GM08714 (cell line): ENCODE results near the gene NETO2.
"Not testable (repeated sequence)": the region's sequence is repeated elsewhere in the genome, so short reads cannot be mapped to it uniquely, and the experiment has no call there.

Source experiments
- H3K4me3 ChIP-seq: fragments of 200-500 bp; sonication (Bioruptor generic); 2 replicates; pipeline ENCODE4 v1.5.1; 2014; ENCODE audit warnings: mild to moderate bottlenecking, low read length, inconsistent platforms
- ZNF274 ChIP-seq: IDR thresholded peaks from 2 replicates; pipeline ENCODE4 v1.6.1; 2012; ENCODE audit warnings: mild to moderate bottlenecking, low read depth, low read length

The NETO2 gene

DNA sequence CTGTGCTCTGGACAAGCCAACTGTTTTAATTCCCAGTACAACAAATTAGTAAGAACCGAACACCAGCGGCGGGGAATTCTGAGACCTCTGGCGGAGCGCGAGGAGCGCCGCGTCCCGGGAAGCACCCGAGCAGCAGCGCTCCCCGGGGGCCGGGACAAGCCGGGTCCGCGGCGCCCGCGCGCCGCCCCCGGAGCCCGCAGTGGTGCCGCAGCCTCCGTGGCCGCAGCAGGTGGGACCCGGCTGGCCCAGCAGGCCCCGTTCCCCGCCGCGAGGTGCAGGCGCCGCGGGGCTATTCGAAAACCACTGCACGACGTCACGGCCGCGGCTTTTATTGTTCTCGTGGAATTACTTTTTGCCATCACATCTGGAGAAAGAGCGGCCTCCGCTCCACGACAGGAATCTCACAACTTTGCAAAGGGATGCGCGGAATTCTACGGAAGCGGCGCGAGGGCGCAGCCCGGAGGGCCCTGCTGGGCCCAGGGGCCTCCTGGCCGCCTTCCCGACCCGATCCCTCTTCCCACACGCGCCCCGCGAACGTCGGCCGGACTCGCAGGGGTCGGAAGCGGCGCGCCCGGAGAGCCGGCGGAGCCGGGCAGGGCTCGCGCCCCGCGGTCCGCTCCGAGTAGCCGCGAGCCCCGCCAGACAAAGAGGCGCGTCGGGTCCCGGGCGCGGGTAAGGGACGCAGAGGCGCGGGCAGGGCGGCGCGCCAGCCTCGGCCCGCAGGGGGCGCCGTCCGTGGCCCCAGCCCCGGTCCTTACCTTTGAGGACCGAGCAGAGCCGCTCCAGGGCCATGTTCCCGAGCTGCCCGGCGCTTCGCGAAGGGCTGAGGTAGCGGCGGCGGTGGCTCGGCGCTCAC, 696 bp downstream of the NETO2 start:
- H3K4me3 ChIP-seq: peak overlapping the region; percentile 94
- TF ChIP-seq ZNF274: no peak

GRCh38 chr16:47142486-47142820, 1.3 kb downstream of the NETO2 start:
- no peak for TF ChIP-seq ZNF274
- H3K4me3 ChIP-seq: peak overlapping the region; percentile 94

DNA sequence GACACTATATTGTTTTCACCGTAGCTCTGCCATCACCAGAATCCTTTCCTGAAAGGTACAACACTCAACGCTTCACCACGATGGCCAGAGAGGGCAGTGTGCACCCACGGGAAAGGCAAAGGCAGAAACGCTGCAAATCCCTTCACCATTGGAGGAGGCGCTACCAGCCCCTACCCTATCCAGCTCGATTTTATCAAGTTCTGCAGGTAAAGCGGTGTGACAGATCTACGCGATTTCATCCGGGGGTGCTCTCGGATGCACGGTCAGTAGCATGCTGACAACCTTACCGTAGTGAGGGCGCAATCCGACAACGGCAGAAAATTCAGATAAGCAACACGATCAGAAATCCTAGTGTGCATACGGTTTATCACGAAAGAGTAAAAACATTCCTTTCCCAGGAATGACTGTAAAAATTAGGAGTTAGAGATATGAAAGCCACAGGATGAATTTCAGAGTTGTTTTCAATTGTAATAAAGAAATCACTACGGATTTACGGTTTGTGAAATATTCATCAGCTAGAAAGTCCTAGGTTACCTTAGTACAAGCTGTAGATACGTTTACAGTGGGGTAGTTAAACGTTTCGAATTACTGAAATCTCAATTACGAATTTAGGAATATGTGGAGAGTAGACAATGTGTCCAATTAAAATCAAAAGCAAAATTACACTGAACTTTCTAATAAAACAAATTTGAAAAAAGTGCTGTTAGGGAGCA, 1.8 kb downstream of the NETO2 start:
- no peak for TF ChIP-seq ZNF274
- peak overlapping the region; percentile 94 for H3K4me3 ChIP-seq

DNA sequence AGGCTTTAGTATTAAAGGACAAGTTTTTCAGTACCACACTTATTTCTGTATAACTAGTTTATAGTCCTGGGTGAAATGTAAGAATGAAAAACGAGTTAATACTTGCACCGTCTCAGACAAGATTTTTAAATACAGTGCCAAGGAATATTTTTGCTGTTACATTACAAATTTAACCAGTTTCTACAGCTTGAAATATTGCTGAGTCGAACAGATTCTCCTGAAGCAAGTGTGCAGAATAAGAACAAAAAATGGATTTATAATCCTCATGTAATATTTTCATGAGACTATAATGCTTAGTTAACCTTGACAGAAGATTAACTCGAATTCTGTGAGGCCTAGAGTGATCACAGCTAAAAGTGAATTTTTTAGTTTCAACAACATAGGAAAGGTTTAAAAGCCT, 3.1 kb downstream of the NETO2 start:
- TF ChIP-seq ZNF274: no peak
- no peak overlapping the region for H3K4me3 ChIP-seq

DNA sequence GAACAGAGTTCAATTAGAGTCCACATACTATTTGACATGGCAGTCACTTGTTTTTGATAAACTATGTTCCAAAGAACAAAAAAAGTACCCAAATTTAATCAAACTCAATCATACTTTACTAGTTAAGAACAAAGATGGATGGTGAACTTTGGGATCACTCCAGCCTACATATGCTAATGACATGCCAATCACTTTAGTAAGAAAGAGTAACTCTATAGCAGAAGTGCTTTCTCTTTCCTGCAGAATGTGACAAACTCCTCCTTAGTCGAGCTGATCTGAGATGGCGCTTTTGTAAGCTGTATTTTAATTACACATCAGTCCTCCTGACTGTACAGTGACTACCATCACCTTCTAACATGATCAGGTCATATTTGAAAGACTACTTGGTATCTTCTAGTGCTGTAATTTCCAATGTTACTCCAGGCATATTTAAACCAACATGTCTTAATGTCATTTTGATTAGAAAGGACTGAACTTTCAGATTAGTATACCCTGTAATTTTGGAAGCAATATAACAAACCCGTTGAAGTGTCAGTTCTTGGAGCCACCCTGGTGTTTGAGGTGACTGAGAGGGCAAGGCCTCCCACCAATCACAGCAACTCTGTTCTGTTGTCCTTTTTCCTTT, 4.1 kb downstream of the NETO2 start:
- TF ChIP-seq ZNF274: no peak
- no peak overlapping the region for H3K4me3 ChIP-seq

GRCh38 chr16:47137925-47138324, 5.8 kb downstream of the NETO2 start:
- H3K4me3 ChIP-seq: not testable (repeated sequence)

DNA sequence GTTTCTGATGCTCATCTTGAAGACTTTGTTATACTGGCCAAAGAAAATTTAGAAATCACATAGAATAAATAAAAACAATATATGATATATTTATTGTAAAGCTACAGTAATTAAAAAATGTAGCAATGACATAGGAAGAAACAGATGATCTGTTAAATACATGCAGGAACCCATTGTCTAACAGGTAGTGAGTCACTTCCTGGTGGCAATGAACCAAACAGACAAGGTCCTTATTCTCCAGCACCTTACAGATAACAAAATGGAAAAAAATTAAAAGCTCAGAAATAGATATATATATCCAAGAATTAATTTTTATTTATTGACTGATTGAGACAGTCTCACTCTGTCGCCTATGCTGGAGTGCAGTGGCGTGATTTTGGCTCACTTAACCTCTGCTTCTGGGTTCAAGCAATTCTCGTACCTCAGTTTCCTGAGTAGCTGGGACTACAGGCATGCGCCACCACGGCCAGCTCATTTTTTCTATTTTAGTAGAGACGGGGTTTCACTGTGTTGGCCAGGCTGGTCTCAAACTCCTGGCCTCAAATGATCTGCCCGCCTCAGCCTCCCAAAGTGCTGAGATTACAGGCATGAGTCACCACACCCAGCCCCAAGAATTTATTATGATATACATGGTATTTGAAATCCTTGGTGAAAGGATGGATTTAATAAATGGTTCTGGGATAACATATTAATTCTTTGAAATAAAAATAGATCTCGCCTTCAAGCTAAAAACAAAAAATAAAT, 7.5 kb downstream of the NETO2 start:
- no peak overlapping the region for H3K4me3 ChIP-seq
- no peak for TF ChIP-seq ZNF274

- no peak overlapping the region for H3K4me3 ChIP-seq
- no peak for TF ChIP-seq ZNF274
Measured at GRCh38 chr16:47134550-47134949, 9.2 kb downstream of the NETO2 start.

DNA sequence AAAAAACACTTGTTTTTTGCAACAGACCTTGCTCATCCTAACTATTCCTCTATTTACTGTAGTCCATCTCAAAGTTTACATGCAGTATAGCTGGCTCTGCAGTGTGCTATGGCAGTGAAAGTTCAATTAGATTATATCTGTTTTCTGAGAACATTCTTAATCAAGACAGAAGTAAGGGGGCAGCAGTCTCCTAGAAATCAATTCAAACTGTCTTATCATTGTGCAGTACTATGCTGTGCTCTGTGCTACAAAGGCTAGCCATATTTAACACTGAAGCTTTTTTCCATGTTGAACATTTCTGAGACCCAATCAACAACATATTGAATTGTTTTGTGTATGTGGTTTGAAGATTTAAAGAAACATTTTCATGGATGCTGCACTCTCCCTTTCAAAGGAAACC, 11.4 kb downstream of the NETO2 start:
- H3K4me3 ChIP-seq: no peak overlapping the region
- no peak for TF ChIP-seq ZNF274

DNA sequence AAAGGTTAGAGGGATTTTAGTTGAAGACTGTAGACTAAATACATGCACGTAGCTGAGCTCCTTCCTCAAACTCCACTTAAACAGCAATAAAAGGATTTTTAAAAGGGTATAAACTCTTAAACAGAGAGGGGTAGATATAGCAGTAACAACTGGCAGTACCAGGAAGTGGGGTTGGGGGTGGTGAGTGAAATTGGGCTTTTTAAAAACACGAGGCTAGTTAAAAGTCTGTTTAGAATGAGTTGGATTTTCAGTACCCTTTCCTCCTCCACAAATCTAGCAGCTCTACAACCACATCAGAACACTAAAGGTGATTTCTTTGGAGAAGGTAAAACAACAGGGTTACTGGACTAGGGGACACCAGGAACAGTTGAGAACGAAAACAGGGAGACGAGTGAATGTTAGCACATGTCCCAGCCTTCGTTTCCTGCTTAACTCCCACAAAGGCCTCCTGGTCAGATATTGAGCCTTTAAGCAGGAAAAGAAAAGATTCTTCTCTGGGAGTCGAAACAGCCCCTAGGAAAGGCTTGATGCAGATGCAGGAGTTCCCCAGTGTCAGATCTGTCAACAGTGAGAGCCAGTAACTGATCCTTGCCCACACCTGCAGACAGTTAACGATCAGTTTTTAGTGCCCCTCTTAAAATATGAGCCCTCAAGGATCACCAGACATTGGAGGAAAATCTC, 13.8 kb downstream of the NETO2 start:
- TF ChIP-seq ZNF274: no peak
- H3K4me3 ChIP-seq: no peak overlapping the region

DNA sequence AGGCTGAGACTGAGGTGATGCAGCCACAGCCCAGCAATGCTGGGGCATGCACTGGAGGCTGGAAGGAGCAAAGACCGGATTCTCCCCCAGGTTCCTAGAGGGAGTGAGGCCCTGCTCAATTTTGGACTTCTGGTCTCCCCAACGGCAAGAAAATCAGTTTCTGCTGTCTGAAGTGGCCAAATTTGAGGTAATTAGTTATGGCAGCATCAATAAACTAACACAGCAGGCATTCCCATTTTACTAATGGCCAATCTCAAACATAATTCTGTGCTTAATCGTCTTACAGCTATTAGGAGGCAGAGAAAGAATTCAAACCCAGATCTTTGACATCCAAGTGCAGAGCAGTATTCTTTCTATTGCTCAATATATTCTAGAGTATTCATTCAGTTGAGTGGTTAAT, 16.2 kb downstream of the NETO2 start:
- no peak for TF ChIP-seq ZNF274
- no peak overlapping the region for H3K4me3 ChIP-seq

DNA sequence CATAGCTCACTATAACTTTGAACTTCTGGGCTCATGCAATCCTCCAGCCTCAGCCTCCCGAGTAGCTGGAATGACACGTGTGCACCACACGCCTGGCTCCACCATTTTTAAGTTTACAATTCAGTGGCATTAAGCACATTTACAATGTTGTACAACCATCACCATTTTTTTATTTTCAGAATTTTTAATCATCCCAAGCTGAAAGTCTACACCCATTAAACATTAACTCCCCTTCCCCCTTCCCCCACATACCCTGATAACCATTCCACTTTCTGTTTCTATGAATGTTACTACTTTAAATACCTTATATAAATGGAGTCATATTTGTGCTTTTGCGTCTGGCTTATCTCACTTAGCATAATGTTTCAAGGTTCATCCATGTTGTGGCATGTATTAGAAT, 18.0 kb downstream of the NETO2 start:
- H3K4me3 ChIP-seq: no peak overlapping the region
- no peak for TF ChIP-seq ZNF274

DNA sequence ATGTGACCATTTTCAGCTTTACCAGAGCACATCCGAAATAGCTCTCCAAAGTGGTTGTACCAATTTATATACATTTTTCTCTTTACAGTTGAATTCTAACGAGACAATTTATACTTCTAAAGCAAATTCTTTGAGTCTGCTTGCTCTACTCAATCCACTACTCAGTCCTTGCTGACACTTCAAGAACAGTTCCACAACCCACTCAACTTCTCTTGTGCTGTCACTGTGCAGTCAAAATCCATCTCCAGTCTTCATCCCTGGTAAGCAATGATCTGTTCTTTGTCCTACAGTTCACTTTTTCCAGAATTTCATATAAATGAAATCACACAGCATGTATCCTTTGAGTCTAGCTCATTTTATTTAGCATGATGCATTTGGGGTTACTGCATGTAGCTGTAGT, 30.6 kb downstream of the NETO2 start:
- TF ChIP-seq ZNF274: no peak
- no peak overlapping the region for H3K4me3 ChIP-seq

DNA sequence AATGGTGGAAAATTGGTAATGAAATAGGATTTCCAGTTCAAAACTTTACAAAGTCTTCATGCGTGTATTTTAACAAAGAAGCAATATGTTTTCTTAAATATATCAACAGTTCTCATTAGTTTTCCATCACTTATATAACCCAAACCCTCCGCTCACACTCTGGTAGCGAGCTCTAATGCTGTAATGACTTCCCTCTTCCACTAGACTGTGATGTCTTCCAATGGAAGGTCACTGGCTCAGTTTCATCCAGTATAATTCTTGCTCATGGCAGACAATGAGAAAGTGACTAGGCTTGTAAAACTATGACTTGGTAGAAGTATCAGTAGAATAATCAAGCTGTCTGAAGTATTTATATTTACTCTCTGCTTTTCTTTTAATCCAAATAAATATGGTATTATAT, 32.8 kb downstream of the NETO2 start:
- TF ChIP-seq ZNF274: no peak
- H3K4me3 ChIP-seq: no peak overlapping the region
